Measurements from ENCODE around the gene TMEM238.

The TMEM238 gene

GRCh38 chr19:55400281-55401087 is 16.4 kb upstream of the TMEM238 start:
- no peak overlapping the region for H3K4me3 ChIP-seq (ENCODE audit: low read depth, low read length)
- TF ChIP-seq CTCF (IDR thresholded peaks at IDR 0.05; ENCODE audit: low read depth, low read length) = no peak

GRCh38 chr19:55398200-55398925 is 14.3 kb upstream of the TMEM238 start:
- TF ChIP-seq CTCF (IDR thresholded peaks at IDR 0.05; ENCODE audit: low read depth, low read length) = no peak

GRCh38 chr19:55392820-55393761 is 9.0 kb upstream of the TMEM238 start:
- no peak for TF ChIP-seq CTCF (IDR thresholded peaks at IDR 0.05; ENCODE audit: low read depth, low read length)
- no peak overlapping the region for H3K4me3 ChIP-seq (ENCODE audit: low read depth, low read length)

More at GRCh38 chr19:55398200-55398925, 14.3 kb upstream of the TMEM238 start:
- no peak overlapping the region for H3K4me3 ChIP-seq (ENCODE audit: low read depth, low read length)

GRCh38 chr19:55391702-55392615 is 7.9 kb upstream of the TMEM238 start:
- no peak overlapping the region for H3K4me3 ChIP-seq (ENCODE audit: low read depth, low read length)
- no peak for TF ChIP-seq CTCF (IDR thresholded peaks at IDR 0.05; ENCODE audit: low read depth, low read length)

- H3K4me3 ChIP-seq (ENCODE audit: low read depth, low read length) = no peak overlapping the region
- TF ChIP-seq CTCF (IDR thresholded peaks at IDR 0.05; ENCODE audit: low read depth, low read length) = no peak
These were observed 7.1 kb upstream of the TMEM238 start for GRCh38 chr19:55391191-55391670.

GRCh38 chr19:55390461-55390880 is 6.4 kb upstream of the TMEM238 start:
- no peak overlapping the region for H3K4me3 ChIP-seq (ENCODE audit: low read depth, low read length)
- no peak for TF ChIP-seq CTCF (IDR thresholded peaks at IDR 0.05; ENCODE audit: low read depth, low read length)

All from WI38 (cell line).